Measurements from ENCODE around the gene MRPS18A.
A peak's percentile ranks its signal among the peaks of the same experiment; 100 is the strongest.
"Not testable (repeated sequence)": the region's sequence is repeated elsewhere in the genome, so short reads cannot be mapped to it uniquely, and the experiment has no call there.

MRPS18A gene

DNA sequence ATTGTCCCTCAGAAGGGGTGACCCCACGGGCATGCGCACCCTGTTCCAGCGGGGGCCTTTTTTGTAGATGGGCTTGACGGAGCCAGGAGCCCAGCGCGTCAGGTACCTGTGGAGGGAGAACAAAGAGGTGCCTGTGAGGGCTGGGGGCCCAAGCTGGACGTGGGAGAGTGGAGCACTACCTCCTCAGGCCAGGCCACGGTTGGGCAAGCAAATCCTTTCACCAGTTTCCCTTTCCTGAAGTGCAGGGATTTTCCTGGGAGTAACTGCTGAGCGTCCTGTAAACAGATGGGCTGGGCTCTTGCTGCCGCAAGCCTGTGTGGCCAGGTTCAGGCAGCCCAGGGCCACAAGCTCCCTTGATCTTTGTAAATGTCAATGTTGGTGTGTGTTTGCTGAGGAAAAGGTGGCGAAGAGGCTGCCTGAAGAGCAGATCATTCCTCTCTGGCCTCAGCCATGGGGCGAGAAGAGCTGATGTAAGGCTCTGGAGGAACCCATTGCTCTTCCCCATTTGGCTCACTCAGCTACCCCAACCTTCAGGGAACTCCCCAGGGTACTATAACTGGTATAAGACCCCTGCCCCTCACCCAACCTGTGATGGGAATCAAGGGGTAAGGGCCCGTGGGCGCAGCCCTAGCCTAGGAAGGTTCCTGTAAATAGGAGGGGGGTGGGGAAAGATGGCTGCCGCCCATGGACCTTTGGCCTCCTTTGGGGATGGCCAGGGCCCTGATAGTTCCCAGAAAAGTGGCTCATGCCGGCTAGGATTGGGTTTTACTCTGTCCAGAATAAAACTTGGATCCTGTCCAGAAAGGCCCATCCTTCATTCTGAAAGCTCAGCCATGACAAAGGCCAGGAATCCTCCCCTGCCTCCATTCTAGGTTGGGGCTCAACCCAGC, 15.5 kb downstream of the MRPS18A start:
- DNase-seq (ENCODE audit: insufficient read length, low spot score), result no peak
- no peak for FAIRE-seq

GRCh38 chr6:43671011-43671800, 16.4 kb downstream of the MRPS18A start:
- DNase-seq (ENCODE audit: insufficient read length, low spot score) (no peak), FAIRE-seq (no peak)

DNA sequence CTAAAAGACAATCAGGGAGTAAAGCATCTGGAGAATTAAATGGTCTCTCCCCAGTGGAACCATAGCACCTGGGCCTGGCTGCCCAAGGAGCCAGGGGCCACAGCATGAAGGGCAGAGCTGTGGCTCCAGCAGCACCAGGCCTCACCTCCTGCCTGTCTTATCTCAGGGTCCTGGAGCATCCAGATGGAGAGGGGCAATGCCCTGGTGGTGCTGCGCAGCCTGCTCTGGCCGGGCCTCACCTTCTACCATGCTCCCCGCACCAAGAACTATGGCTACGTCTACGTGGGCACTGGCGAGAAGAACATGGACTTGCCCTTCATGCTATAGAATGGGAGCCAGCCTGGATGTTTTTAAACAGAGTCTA, 17.0 kb downstream of the MRPS18A start:
- no peak for FAIRE-seq
- DNase-seq (ENCODE audit: insufficient read length, low spot score), result no peak

DNA sequence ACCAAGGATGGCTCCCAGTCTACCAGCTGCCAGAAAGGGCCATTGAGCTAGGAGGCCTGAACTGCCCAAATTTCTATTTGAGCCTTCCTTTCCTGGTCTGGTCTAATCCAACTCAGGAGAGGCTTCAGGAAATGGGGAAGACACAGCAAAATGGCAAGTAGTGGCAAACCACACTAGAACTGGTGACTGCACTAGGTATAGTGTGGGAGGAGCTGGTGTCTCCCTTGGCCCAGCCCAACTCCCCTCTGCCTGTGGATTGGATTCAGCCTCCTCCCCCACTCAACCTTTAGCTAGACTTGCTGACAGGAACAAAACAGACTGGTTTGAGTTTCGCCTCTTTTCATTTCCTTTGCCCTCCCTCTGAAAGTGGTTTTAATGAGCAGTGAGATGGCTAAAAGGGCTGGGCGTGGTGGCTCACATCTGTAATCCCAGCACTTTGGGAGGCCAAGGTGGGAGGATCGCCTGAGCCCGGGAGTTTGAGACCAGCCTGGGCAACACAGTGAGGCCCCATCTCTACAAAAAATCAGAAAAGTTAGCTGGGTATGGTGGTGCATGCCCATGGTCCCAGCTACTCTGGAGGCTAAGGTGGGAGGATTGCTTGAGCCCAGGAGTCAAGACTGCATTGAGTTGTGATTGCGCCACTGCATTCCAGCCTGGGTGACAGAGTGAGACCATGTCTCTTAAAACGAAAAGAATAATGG, 17.5 kb downstream of the MRPS18A start:
- no peak for FAIRE-seq

GRCh38 chr6:43669050-43669921, 18.3 kb downstream of the MRPS18A start:
- DNase-seq (ENCODE audit: insufficient read length, low spot score) (no peak), FAIRE-seq (no peak)

More for the DNA sequence above, 17.5 kb downstream of the MRPS18A start:
- DNase-seq (ENCODE audit: insufficient read length, low spot score), result no peak

DNA sequence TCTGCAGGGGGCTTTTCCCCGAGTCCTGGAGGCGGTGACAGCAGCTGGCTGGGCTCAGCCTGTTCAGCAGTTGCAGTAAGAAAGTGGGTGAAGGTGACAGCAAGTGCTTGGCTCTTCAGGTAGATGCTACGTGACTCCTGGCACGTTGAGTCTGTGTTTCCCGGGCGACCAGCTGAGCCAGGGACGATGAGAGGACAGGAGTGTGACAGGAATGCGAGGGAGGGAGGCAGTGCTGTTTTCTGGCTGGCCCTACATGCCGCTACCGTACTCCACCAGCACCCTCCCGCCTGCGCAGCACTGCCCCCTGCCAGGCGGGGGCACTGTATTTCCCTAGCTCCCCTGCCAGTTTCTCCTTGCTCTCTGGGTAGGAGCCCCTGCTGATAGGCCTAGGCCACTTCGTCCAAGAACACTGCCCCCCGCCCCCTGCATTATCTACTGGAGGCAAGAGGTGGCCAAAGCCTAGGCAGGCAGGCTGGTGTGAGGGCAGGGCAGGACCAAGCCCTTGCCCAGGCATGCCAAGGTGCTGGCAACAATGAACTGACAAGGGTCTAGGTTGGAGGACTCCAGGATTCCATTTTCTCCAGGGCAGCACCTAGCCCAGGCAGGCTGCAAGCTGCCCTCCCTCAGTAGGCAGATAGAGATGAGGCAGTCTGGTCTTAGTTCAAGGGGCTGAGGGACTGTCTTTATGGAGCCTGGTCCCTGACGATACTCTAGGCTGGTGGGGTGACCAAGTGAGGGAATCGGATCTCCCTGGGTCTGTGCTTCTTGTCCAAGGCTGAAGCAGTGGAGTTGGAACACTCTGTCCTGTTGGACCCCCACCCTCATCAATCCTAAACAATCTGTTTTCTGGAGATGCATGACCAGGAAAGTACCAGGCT, 19.2 kb downstream of the MRPS18A start:
- no peak for FAIRE-seq
- DNase-seq (ENCODE audit: insufficient read length, low spot score), result peak; percentile 67

DNA sequence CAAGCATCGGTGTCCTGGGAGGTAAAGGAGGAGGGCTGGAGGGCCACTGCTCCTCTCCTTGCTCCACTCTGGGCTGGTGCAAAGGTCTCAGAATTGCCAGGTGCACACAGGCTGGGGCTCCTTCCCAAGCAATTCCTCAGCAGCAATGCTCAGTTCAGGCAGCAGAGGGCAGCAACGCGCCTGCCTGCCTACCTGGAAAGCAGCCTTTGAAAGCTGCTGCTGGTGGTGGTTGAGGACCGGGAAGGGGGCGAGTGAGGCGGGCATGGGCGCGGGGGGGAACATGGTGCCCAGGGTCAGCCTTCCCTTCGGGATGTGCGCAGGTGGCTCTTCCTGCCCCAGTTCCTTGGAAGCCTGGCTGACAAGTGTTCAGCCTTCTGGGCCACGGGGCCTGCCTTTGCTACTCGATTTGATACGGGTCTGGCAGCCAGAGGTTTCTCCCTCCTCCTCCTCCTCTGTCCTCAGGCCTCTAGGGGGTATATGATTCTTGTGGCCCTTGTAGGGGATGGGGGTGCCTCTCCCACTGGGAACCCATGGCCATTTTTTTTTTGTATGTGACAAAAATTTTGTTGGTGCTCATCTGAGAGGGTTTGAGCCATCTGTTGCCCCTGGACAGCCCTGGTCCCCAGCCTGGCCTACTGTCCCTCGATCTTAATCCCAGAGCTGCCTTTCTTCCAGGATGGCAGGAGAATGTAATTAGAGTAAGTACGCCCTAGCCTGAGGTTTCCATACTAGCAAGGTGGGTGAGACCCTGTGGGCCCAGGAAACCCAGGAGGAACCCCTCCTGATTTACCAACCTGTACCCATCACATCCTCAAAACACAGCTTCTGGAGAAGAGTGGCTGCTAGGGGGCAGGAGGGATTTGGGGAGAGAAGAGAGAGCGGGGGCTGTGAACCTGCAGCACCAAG, 20.1 kb downstream of the MRPS18A start:
- peak; percentile 88 for FAIRE-seq
- DNase-seq (ENCODE audit: insufficient read length, low spot score), result peak; percentile 87

DNA sequence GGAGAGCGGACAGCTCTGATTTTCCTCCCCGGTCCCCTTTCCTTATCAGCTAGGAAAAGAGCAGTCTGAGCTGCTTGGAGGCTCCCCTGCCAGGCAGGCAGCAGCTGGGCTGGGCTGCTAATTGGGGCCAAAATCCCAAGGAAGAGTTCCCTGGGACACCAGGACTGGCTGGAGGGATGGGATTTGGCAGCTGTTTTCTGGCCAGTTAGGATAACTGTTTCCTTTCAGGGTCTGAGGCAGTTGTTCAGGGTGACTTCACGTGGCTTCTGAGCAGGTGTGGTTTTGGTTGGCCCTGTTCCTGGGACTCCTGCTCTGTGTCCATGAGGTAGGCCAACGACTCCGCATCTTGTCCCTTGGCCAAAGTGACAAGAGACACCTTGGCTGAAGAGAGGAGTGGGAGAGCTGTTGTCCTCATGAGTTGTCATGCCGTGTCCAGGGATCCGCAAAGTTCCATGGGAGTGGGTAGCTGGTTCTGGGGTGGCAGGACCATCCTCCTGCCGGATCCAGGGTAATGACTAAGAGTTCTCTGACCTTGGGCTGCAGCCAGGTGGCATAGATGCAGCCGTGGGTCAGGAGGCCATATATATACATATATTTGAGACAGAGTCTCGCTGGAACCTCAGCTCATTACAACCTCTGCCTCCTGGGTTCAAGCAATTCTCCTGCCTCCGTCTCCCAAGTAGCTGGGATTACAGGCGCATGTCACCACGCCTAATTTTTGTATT, 21.2 kb downstream of the MRPS18A start:
- FAIRE-seq, result no peak
- DNase-seq (ENCODE audit: insufficient read length, low spot score), result no peak

GRCh38 chr6:43665376-43665775, 22.2 kb downstream of the MRPS18A start:
- FAIRE-seq, result no peak
- no peak for DNase-seq (ENCODE audit: insufficient read length, low spot score)

DNA sequence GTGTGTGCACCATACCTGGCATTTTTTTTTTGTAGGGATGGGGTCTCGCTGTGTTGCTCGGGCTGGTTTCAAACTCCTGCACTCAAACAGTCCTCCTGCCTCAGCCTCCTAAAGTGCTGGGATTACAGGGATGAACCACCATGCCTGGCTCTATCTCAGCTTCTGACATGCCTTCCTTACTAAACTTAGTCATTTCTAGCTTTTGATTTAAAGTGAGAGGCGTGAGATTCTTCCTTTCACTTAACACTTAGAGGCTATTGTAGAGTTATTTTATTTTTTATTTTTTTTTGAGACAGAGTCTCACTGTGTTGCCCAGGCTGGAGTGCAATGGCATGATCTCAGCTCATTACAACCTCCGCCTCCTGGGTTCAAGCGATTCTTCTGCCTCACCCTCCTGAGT, 24.6 kb downstream of the MRPS18A start:
- not testable (repeated sequence) for FAIRE-seq; DNase-seq (ENCODE audit: insufficient read length, low spot score)

DNA sequence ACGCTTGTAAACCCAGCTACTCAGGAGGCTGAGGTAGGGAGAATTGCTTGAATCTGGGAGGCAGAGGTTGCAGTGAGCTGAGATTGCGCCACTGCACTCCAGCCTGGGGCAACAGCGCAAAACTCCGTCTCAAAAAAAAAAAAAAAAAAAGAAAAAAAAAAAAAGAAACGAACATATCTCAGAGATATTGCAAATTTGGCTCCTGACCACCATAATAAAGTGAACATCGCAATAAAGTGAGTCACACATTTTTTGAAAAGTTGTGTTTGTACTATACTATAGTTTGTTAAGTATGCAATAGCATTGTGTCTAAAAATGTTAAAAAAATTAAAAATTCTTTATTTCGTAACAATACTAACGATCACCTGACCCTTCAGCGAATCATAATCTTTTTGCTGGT, 29.4 kb downstream of the MRPS18A start:
- no peak for DNase-seq (ENCODE audit: insufficient read length, low spot score)
- no peak for FAIRE-seq

DNA sequence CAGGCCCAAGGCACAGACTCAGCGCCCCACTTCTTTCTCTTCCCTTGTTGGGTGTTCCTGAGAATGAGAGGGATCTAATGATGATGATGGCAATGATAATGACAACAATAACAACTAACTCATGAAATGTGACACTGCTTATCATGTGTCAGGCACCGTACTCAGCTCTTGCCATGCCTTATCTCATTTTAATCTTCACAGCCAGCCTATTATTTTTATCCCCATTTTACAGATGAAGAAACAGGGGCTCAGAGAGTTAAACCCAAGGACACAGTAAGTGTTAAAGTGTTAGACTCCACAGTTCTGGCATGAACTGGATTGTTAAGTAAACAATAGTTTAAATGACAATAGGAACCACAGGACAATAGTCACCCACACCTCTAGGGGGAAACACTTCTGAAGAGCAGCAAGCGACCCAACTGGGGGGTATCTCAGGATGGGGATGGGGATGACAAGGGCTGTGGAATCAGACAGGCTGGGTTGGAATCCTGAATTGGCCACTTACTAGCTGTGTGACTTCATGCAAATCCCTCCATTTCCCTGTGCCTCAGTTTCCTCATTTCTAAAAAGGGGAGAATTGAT, 30.3 kb downstream of the MRPS18A start:
- DNase-seq (ENCODE audit: insufficient read length, low spot score), result no peak
- FAIRE-seq, result no peak

DNA sequence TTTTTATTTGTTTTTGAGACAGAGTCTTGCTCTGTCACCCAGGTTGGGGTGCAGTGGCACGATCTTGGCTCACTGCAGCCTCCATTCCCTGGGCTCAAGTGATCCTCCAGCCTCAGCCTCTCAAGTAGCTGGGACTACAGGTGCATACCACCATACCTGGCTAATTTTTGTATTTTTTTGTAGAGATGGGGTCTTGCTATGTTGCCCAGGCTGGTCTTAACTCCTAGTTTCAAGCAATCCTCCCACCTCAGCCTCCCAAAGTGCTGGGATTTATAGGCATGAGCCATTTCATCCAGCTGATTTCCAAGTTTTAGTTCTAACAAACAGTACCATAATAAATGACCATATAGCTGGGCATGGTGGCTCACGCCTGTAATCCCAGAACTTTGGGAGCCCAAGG, 34.8 kb downstream of the MRPS18A start:
- DNase-seq (ENCODE audit: insufficient read length, low spot score); FAIRE-seq: not testable (repeated sequence)

- no peak for FAIRE-seq
- DNase-seq (ENCODE audit: insufficient read length, low spot score), result no peak
These were observed 39.3 kb downstream of the MRPS18A start for GRCh38 chr6:43648248-43648647.

DNA sequence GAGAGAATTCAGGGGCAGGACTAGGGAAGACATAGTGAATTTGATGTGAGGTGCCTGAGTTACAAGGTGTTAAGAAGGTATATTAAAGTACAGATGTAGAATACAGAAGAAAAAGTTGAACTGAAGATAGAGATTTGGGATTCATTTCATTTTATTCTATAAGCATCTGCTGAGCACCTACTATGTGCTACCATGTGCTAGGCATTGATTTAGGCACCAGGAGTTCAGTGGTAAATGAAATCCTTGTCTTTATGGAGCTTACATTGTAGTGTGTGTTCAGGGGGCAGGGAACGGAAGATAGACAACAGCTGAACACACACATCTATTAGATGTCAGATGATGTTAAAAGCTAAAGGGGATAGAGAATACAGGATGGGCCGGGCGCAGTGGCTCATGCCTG, 40.0 kb downstream of the MRPS18A start:
- FAIRE-seq (no peak), DNase-seq (ENCODE audit: insufficient read length, low spot score) (no peak)

DNA sequence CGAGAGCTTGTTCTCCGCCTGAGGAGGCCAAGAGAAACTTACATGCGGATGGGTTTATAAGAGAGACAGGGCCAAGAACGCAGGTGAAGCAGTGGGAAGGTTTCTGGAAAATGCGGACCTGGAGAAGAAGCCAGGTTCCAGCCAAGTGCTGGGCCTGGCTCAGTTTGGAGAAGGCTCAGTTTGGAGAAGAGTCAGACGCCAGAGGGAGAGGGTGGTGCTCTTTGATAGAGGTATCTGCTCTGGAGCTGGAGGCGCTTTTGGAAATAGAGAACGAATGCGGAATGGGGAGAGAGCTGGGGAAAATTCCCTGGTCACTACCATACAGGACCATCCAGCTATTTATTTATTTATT, 42.0 kb downstream of the MRPS18A start:
- no peak for FAIRE-seq

GRCh38 chr6:43644940-43645612, 42.5 kb downstream of the MRPS18A start, which contains the start of gene RSPH9:
Gene RSPH9, plus strand, starts transcription at chr6:43645036. Its CDS starts 63 bp downstream, at chr6:43645099.
- DNase-seq (ENCODE audit: insufficient read length, low spot score) (no peak), FAIRE-seq (no peak)

More for the DNA sequence above, 42.0 kb downstream of the MRPS18A start:
- no peak for DNase-seq (ENCODE audit: insufficient read length, low spot score)
